HEK293 (cell line): ENCODE data around the gene MTHFSD.

Source experiments
- CTCF ChIP-seq: fragments of 450-650 bp; formaldehyde crosslinking; IDR thresholded peaks from 2 replicates; pipeline ENCODE4 v1.5.1; 2016; ENCODE audit warnings: missing biosample characterization, missing genetic modification characterization
- PRDM2 ChIP-seq: fragments of 450-650 bp; formaldehyde crosslinking; IDR thresholded peaks from 2 replicates; pipeline ENCODE4 v1.5.1; 2016; ENCODE audit warnings: missing biosample characterization, missing genetic modification characterization, borderline replicate concordance
- TCF7L2 ChIP-seq: IDR thresholded peaks from 2 replicates; pipeline ENCODE4 v1.6.1; 2011; ENCODE audit warnings: low read depth, mild to moderate bottlenecking, inconsistent platforms, low read length, moderate library complexity, borderline replicate concordance
- ZNF214 ChIP-seq: fragments of 450-650 bp; formaldehyde crosslinking; IDR thresholded peaks from 2 replicates; pipeline ENCODE4 v1.5.1; 2017; ENCODE audit warnings: missing biosample characterization, mild to moderate bottlenecking, missing genetic modification characterization, borderline replicate concordance

GRCh38 chr16:86575754-86576557, 20.9 kb upstream of the MTHFSD start:
- TF ChIP-seq ZNF214 (tag by site-specific recombination) (no peak), CTCF (tag by site-specific recombination) (peak; percentile 80), TCF7L2 (no peak), PRDM2 (tag by site-specific recombination) (no peak)
